ENCODE data around the gene LAMA3. TPM values are rescaled to one million over a fixed set of nuclear protein-coding genes. Genes with fewer than 3 reads are reported as not detected.

The LAMA3 gene
- total and polyA plus RNA-seq, 2 experiments from 2014 or later: 3.9 to 4.9 TPM

DNA sequence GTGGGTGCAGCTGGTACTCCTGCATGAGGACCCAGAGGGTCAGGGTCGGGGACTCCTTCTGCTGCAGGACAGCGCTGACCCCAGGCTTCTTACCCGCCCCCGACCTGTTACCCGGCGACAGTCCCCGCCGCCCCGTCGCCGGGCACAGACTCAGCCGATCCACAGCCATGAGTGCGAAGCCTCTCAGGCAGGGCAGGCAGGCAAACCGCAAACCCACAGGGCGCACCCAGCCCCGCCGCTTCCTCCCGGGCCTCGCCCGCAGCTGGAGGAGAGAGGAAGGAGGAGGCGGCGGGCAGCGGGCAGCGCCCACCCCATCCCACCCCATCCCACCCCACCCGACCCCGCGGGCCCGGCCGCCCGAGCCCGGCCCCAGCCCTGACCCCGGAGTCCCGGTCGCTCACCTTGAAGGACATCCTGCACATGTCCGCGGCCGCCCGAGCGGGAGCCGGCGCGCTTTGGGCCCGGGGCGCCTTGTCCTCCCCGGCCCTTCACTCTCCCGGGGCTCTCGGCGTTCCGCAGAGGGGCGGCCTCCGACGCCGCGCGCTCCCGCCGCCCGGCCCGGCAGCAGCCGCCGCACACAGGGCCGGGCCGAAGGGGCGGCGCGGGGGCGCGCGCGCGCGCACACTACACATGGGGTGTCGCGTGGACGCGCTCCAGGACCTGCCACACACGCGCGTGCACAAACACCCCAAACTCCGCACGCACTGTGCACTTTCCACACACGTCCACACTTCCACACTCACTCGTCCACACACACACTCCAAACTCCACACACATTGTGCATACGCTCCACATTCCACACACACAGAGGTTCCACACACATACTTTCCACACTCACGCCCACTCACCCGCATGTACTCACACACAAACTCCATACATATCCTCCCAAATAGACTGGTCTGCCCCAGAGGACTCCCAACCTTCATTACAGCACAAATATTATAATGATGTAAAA, 26.7 kb upstream of the LAMA3 start, which contains the start of gene ANKRD29:
Gene ANKRD29, minus strand, starts transcription at position 603 of the 955 bp plus-strand sequence. Its CDS starts 181 bp downstream, at position 422.
- Mint-ChIP-seq H3K27me3 (ENCODE audit: insufficient read depth, low read depth, poor library complexity) (peaks cover 20% of the 10 kb centered on the region), H3K9me3 (no peaks in the 10 kb centered on the region; the same call in 2 of the 3 replicates), H3K36me3 (ENCODE audit: low read depth) (peaks cover 3% of the 10 kb centered on the region; the same call in 1 of the 3 replicates), H3K4me3 (peak within 1 kb of the TSS; percentile 77), H3K27ac (no peak within 1 kb of the TSS), H3K4me1 (peaks cover 26% of the 10 kb centered on the region)
- Histone ChIP-seq H3K4me2 (peak within 1 kb of the TSS; percentile 78), H3K79me2 (replicated peaks; ENCODE audit: insufficient read depth) (peaks cover 7% of the 10 kb centered on the region; the same call in 1 of the 2 replicates), H3F3A (replicated peaks; ENCODE audit: low read depth) (no peaks in the 10 kb centered on the region; the same call in 1 of the 2 replicates), H3K4me3 (peak within 1 kb of the TSS; percentile 81), H4K20me1 (replicated peaks; ENCODE audit: insufficient read depth) (no peaks in the 10 kb centered on the region), H3K27ac (ENCODE audit: low read depth) (no peak within 1 kb of the TSS), H2AFZ (peak within 1 kb of the TSS; percentile 88; the same call in 1 of the 2 replicates), H3K4me1 (ENCODE audit: insufficient read depth) (peaks cover 40% of the 10 kb centered on the region), H3K9me2 (ENCODE audit: insufficient read depth) (no peaks in the 10 kb centered on the region), H3K36me3 (ENCODE audit: insufficient read depth) (no peaks in the 10 kb centered on the region), H3K27me3 (ENCODE audit: insufficient read depth) (peaks cover 15% of the 10 kb centered on the region)
- TF ChIP-seq ZNF114 (CRISPR knock-in tag; IDR thresholded peaks at IDR 0.05) (no peak), ZNF331 (CRISPR knock-in tag; IDR thresholded peaks at IDR 0.05; ENCODE audit: low read depth) (no peak), EZH2phosphoT487 (IDR thresholded peaks at IDR 0.05; ENCODE audit: unreplicated experiment) (no peak), STAT1 (IDR thresholded peaks at IDR 0.05; ENCODE audit: unreplicated experiment) (no peak), JUNB (IDR thresholded peaks at IDR 0.05; ENCODE audit: unreplicated experiment) (no peak), NANOG (IDR thresholded peaks at IDR 0.05; ENCODE audit: borderline replicate concordance) (no peak), CREB1 (CRISPR knock-in tag; IDR thresholded peaks at IDR 0.05; ENCODE audit: low read depth) (no peak), POLR2AphosphoS5 (IDR thresholded peaks at IDR 0.05; ENCODE audit: low read depth) (no peak; the same call in 1 of the 2 replicates)
- TF ChIP-seq, protein P1, sequence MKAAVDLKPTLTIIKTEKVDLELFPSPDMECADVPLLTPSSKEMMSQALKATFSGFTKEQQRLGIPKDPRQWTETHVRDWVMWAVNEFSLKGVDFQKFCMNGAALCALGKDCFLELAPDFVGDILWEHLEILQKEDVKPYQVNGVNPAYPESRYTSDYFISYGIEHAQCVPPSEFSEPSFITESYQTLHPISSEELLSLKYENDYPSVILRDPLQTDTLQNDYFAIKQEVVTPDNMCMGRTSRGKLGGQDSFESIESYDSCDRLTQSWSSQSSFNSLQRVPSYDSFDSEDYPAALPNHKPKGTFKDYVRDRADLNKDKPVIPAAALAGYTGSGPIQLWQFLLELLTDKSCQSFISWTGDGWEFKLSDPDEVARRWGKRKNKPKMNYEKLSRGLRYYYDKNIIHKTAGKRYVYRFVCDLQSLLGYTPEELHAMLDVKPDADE (IDR thresholded peaks at IDR 0.05): no peak
- peak; percentile 69 for DNase-seq (ENCODE audit: low spot score)
- ATAC-seq: peak; percentile 95

DNA sequence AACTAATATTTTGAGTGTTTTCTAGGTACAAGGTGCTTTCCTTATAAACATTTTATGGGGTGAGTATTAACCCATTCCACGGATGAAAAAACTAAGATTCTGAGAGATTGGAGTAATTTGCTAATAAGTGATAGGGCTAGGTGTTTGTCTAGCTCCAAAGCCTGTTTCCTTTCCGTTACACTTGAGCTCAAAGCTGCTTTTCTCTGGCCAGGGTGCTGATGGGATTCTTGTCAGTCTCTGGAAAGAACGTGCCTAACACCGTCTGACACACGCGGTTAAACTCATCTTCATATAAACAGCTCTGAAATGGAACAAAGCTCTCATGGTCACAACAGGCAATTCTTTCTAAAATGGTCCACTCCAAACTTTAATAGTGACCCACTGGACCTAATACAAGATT, 24.6 kb upstream of the LAMA3 start:
- no peak for ATAC-seq
- H3K4me2 ChIP-seq: no peak overlapping the region
- H3K36me3 Mint-ChIP-seq (ENCODE audit: low read depth): peaks cover 3% of the 10 kb centered on the region; the same call in 1 of the 3 replicates
- TF ChIP-seq ZNF114 (CRISPR knock-in tag; IDR thresholded peaks at IDR 0.05): no peak
- TF ChIP-seq, protein P2, sequence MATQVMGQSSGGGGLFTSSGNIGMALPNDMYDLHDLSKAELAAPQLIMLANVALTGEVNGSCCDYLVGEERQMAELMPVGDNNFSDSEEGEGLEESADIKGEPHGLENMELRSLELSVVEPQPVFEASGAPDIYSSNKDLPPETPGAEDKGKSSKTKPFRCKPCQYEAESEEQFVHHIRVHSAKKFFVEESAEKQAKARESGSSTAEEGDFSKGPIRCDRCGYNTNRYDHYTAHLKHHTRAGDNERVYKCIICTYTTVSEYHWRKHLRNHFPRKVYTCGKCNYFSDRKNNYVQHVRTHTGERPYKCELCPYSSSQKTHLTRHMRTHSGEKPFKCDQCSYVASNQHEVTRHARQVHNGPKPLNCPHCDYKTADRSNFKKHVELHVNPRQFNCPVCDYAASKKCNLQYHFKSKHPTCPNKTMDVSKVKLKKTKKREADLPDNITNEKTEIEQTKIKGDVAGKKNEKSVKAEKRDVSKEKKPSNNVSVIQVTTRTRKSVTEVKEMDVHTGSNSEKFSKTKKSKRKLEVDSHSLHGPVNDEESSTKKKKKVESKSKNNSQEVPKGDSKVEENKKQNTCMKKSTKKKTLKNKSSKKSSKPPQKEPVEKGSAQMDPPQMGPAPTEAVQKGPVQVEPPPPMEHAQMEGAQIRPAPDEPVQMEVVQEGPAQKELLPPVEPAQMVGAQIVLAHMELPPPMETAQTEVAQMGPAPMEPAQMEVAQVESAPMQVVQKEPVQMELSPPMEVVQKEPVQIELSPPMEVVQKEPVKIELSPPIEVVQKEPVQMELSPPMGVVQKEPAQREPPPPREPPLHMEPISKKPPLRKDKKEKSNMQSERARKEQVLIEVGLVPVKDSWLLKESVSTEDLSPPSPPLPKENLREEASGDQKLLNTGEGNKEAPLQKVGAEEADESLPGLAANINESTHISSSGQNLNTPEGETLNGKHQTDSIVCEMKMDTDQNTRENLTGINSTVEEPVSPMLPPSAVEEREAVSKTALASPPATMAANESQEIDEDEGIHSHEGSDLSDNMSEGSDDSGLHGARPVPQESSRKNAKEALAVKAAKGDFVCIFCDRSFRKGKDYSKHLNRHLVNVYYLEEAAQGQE (IDR thresholded peaks at IDR 0.05; ENCODE audit: unreplicated experiment): peak; percentile 41

More for the DNA sequence above, 24.6 kb upstream of the LAMA3 start:
- Mint-ChIP-seq H3K4me1 (peaks cover 36% of the 10 kb centered on the region), H3K27me3 (ENCODE audit: insufficient read depth, low read depth, poor library complexity) (peaks cover 17% of the 10 kb centered on the region), H3K27ac (no peak overlapping the region), H3K4me3 (no peak overlapping the region), H3K9me3 (no peaks in the 10 kb centered on the region; the same call in 2 of the 3 replicates)
- no peaks in the 10 kb centered on the region for H4K20me1 ChIP-seq (replicated peaks; ENCODE audit: insufficient read depth)
- DNase-seq (ENCODE audit: low spot score): no peak
- peaks cover 51% of the 10 kb centered on the region for H3K4me1 ChIP-seq (ENCODE audit: insufficient read depth)
- 0 out of 2 replicates have a peak, but pooled peaks cover 7% of the 10 kb centered on the region for H3K79me2 ChIP-seq (replicated peaks; ENCODE audit: insufficient read depth)
- no peaks in the 10 kb centered on the region for H3K36me3 ChIP-seq (ENCODE audit: insufficient read depth)
- no peak overlapping the region for H2AFZ ChIP-seq
- no peaks in the 10 kb centered on the region; the same call in 1 of the 2 replicates for H3F3A ChIP-seq (replicated peaks; ENCODE audit: low read depth)
- no peak overlapping the region for H3K4me3 ChIP-seq
- no peak overlapping the region for H3K27ac ChIP-seq (ENCODE audit: low read depth)
- no peaks in the 10 kb centered on the region for H3K9me2 ChIP-seq (ENCODE audit: insufficient read depth)
- peaks cover 15% of the 10 kb centered on the region for H3K27me3 ChIP-seq (ENCODE audit: insufficient read depth)
